Lung (tissue), 12 donors: ENCODE results near the gene CRP. TPM values are rescaled to one million over a fixed set of nuclear protein-coding genes. Genes with fewer than 3 reads are reported as not detected.

ENCODE experiments used
- ATAC-seq: fragments of 200-7000 bp; cut with Tn5 transposase; one replicate; pipeline ENCODE4 v1.9.1; 2020; ENCODE audit warnings: moderate number of reproducible peaks; ENCODE audit not compliant: insufficient read depth, low FRiP score
- DNase-seq, 3 donors: peaks; one replicate each; pipeline ENCODE4 v3.0.0-alpha.2; 2013 to 2017
- H3K27ac ChIP-seq, 2 donors: one replicate each; pipeline ENCODE4 v1.5.1; 2013; ENCODE audit warnings: mild to moderate bottlenecking in 2 of 2, moderate library complexity in 2 of 2, control low read depth in 1 of 2, inconsistent platforms in 1 of 2, low read depth in 1 of 2, low read length in 1 of 2
- H3K27me3 ChIP-seq, 3 donors: one replicate each; pipeline ENCODE4 v1.5.1; 2013; ENCODE audit warnings: low read length in 2 of 3; ENCODE audit not compliant: control insufficient read depth in 3 of 3, insufficient read depth in 3 of 3
- H3K36me3 ChIP-seq, 4 donors: one replicate each; pipeline ENCODE4 v1.5.1; 2013; ENCODE audit warnings: low read length in 4 of 4, mild to moderate bottlenecking in 1 of 4, moderate library complexity in 1 of 4; ENCODE audit not compliant: control insufficient read depth in 4 of 4, insufficient read depth in 4 of 4
- H3K4me1 ChIP-seq, 5 donors: one replicate each; pipeline ENCODE4 v1.5.1; 2013; ENCODE audit warnings: low read length in 5 of 5, mild to moderate bottlenecking in 2 of 5, moderate library complexity in 1 of 5; ENCODE audit not compliant: control insufficient read depth in 5 of 5, insufficient read depth in 5 of 5
- H3K4me3 ChIP-seq: one replicate; pipeline ENCODE4 v1.5.1; 2013; ENCODE audit warnings: mild to moderate bottlenecking, control low read depth, moderate library complexity
- H3K9ac ChIP-seq, 2 donors: one replicate each; pipeline ENCODE4 v1.5.1; 2013; ENCODE audit warnings: low read length in 2 of 2, control low read depth in 1 of 2; ENCODE audit not compliant: insufficient read depth in 1 of 2
- H3K9me3 ChIP-seq, 4 donors: one replicate each; pipeline ENCODE4 v1.5.1; 2013; ENCODE audit warnings: low read length in 3 of 4, mild to moderate bottlenecking in 1 of 4, moderate library complexity in 1 of 4; ENCODE audit not compliant: control insufficient read depth in 4 of 4, insufficient read depth in 3 of 4
- CTCF ChIP-seq: IDR thresholded peaks from 2 replicates; pipeline ENCODE4 v1.5.1; 2012; ENCODE audit warnings: mild to moderate bottlenecking; ENCODE audit errors: control extremely low read depth, extremely low read depth
- WGBS, 2 donors: extraction: QIAGEN DNeasy Blood & Tissue Kit; methylation state at CpG; one replicate each; pipeline ENCODE4 v1.1.7; 2013; 5-methylcytosine and 5-hydroxymethylcytosine counted together
- polyA plus RNA-seq, 2 donors: library from polyadenylated mRNA; stranded (reverse); fragments of 200-250 nt; gene quantifications; one replicate each; pipeline ENCODE4 v1.2.1, GENCODE V29; 2013
- total RNA-seq, 2 donors: library from RNA; depleted of rRNA in 1 of 2; stranded (reverse); fragments of >200 nt in 1 of 2; gene quantifications; one replicate each; pipeline ENCODE4 v1.2.1, GENCODE V29; 2014 to 2021
- donor health status: control.
- donor health status: control.
- donor health status: Bipolar disorder and iron deficiency.
- donor health status: healthy.
- donor health status: DM: yes; HTN: yes; CAD: no.

The CRP gene
- total and polyA plus RNA-seq, 4 donors: 0.10 to 0.71 (median 0.18) TPM; not detected in 1

- Histone ChIP-seq H3K9ac (no peak overlapping the region), H3K9me3 (peaks cover 0 to 10% (median 2%) of the 10 kb centered on the region in 4 donors), H3K36me3 (no peaks in the 10 kb centered on the region), H3K27me3 (no peaks in the 10 kb centered on the region), H3K27ac (no peak overlapping the region), H3K4me1 (no peaks in the 10 kb centered on the region), H3K4me3 (no peak overlapping the region)
- no peak for TF ChIP-seq CTCF
- ATAC-seq (no peak), DNase-seq (no peak)
- WGBS, 2 donors: 86 to 95% methylated on average over 3 of the region's 3 CpGs
Observed at GRCh38 chr1:159664247-159664646, 50.1 kb downstream of the CRP start.

GRCh38 chr1:159663552-159663951 lies 50.8 kb downstream of the CRP start:
- DNase-seq: no peak
- 69 to 81% methylated on average over 2 of the region's 2 CpGs for WGBS, 2 donors

More at GRCh38 chr1:159663552-159663951, 50.8 kb downstream of the CRP start:
- Histone ChIP-seq H3K9me3 (peaks cover 0 to 10% (median 2%) of the 10 kb centered on the region in 4 donors), H3K4me3 (no peak overlapping the region), H3K4me1 (no peaks in the 10 kb centered on the region), H3K9ac (no peak overlapping the region), H3K27ac (no peak overlapping the region), H3K36me3 (no peaks in the 10 kb centered on the region), H3K27me3 (no peaks in the 10 kb centered on the region)
- TF ChIP-seq CTCF: no peak
- no peak for ATAC-seq

Other genes starting within 250 kb of the CRP start
- not detected for gene OR10J5, start 178.6 kb downstream of the CRP start, total RNA-seq
- not detected for gene OR10J5, start 178.6 kb downstream of the CRP start, polyA plus RNA-seq
- gene APCS, start 126.8 kb downstream of the CRP start, total RNA-seq: under 1 TPM in 1 of 2 donors, not detected in 1; 0.46 TPM
- gene APCS, start 126.8 kb downstream of the CRP start, polyA plus RNA-seq: not detected
- gene DUSP23, start 66.4 kb upstream of the CRP start, total RNA-seq: 10 to 100 TPM; 25.8 to 74.9 TPM
- gene DUSP23, start 66.4 kb upstream of the CRP start, polyA plus RNA-seq: 100 to 1,000 TPM; 145 to 244 TPM
- under 1 TPM; 0.64 to 0.77 TPM for gene FCRL6, start 87.8 kb upstream of the CRP start, total RNA-seq
- gene FCRL6, start 87.8 kb upstream of the CRP start, polyA plus RNA-seq: under 1 TPM; 0.55 to 0.82 TPM
- gene SLAMF8, start 112.3 kb upstream of the CRP start, total RNA-seq: 10 to 100 TPM in 1 of 2 donors, 1 to 10 TPM in 1; 5.2 to 40.7 TPM
- gene SLAMF8, start 112.3 kb upstream of the CRP start, polyA plus RNA-seq: 10 to 100 TPM; 16.1 to 67.0 TPM
- gene VSIG8, start 148.1 kb upstream of the CRP start, total RNA-seq: under 1 TPM; 0.23 to 0.46 TPM
- under 1 TPM; 0.13 to 0.22 TPM for gene VSIG8, start 148.1 kb upstream of the CRP start, polyA plus RNA-seq
- 10 to 100 TPM; 13.6 to 29.5 TPM for gene CFAP45, start 185.6 kb upstream of the CRP start, total RNA-seq
- 10 to 100 TPM in 1 of 2 donors, 1 to 10 TPM in 1; 9.4 to 12.5 TPM for gene CFAP45, start 185.6 kb upstream of the CRP start, polyA plus RNA-seq
- 100 to 1,000 TPM; 483 to 738 TPM for gene TAGLN2, start 210.9 kb upstream of the CRP start, total RNA-seq
- 100 to 1,000 TPM; 760 to 788 TPM for gene TAGLN2, start 210.9 kb upstream of the CRP start, polyA plus RNA-seq
- 1 to 10 TPM; 1.8 to 4.9 TPM for gene IGSF9, start 231.0 kb upstream of the CRP start, total RNA-seq
- 1 to 10 TPM; 1.4 to 2.2 TPM for gene IGSF9, start 231.0 kb upstream of the CRP start, polyA plus RNA-seq
- under 1 TPM; 0.43 to 0.74 TPM for gene SLAMF9, start 239.6 kb upstream of the CRP start, total RNA-seq
- gene SLAMF9, start 239.6 kb upstream of the CRP start, polyA plus RNA-seq: under 1 TPM; 0.37 to 0.38 TPM